Astrocyte (in vitro differentiated cells and primary cell): ENCODE data around the gene PLEKHB2.
"Not testable (repeated sequence)": the region's sequence is repeated elsewhere in the genome, so short reads cannot be mapped to it uniquely, and the experiment has no call there.

Experiments used
- CTCF ChIP-seq: IDR thresholded peaks from 2 replicates; pipeline ENCODE4 v1.5.1; 2011; ENCODE audit warnings: low read depth, mild to moderate bottlenecking, inconsistent platforms, low read length, moderate library complexity; ENCODE audit not compliant: insufficient read depth
- EZH2 ChIP-seq: IDR thresholded peaks from 2 replicates; pipeline ENCODE4 v1.6.1; 2012; ENCODE audit warnings: mild to moderate bottlenecking, low read length, inconsistent platforms; ENCODE audit not compliant: insufficient read depth

DNA sequence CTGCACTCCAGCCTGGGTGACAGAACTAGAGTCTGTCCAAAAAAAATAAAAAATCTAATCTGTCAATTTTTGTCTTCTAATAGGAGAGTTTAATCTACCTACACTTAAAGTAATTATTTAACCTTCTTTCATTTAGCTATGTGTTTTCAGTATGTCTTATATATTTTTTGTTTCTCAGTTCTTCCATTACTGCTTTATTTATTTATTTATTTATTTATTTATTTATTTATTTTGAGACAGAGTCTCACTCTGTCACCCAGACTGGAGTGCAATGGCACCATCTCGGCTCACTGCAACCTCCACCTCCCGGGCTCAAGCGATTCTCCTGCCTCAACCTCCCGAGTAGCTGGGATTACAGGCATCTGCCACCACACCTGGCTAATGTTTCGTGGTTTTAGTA lies 60.4 kb downstream of the PLEKHB2 start:
- not testable (repeated sequence) for TF ChIP-seq CTCF, EZH2
